Cardiac fibroblast (primary cell): ENCODE data around the gene DUXB.

ENCODE experiments used
- DNase-seq, 2 donors: peaks; one replicate each; pipeline versions ENCODE4 v3.0.0 to v3.0.0-alpha.2; 2010; ENCODE audit warnings: low read depth in 2 of 2
- H3K4me3 ChIP-seq, 2 donors: replicated peaks in 1 of 2; 1 replicate in 1 of 2; 2 replicates in 1 of 2; pipeline ENCODE4 v1.5.1; 2011; ENCODE audit warnings: low read depth in 2 of 2, low read length in 2 of 2, mild to moderate bottlenecking in 2 of 2, moderate library complexity in 1 of 2
- TF ChIP-seq, protein P1 (sequence below): IDR thresholded peaks from one replicate; pipeline ENCODE4 v1.5.1; 2011; ENCODE audit warnings: low read depth, mild to moderate bottlenecking, low read length, inconsistent platforms

Gene DUXB, protein sequence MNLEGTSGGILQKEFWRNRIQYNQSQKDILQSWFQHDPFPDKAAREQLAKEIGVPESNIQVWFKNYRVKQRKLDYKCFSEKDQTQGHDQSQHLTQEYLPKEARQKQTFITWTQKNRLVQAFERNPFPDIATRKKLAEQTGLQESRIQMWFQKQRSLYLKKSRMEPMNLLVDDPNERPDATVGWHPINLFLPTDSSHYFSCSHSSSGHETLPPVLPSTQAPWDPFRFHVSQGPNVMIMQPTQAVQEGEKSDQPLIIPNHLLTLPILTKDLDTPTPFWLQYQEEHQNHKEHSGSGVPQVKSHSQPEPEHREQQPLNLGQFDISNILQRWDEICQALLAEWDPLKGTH

DNA sequence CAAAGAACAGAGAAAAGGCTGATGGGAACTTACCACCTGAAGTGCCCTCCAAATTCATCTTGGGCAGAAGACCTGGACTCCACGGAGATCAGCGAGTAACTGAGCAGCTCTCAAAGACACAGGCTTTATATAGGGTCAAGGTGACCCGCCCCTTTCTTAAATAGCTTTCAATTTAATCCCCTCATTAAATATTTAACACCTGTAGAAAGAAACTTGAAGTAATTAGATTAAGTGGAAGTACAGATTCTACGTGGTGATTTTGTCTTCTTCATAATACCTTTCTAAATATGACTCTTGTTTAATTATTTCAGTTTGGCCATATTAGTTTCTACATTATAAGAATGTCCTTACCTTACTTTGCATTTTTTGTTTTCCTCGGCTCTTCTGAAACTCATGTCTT is at the start of gene DUXB:
DUXB (minus strand) TSS at position 101 of the 400 bp plus-strand sequence; CDS start at position 58, 43 bp downstream.
- DNase-seq: no peak
- TF ChIP-seq, protein P1, sequence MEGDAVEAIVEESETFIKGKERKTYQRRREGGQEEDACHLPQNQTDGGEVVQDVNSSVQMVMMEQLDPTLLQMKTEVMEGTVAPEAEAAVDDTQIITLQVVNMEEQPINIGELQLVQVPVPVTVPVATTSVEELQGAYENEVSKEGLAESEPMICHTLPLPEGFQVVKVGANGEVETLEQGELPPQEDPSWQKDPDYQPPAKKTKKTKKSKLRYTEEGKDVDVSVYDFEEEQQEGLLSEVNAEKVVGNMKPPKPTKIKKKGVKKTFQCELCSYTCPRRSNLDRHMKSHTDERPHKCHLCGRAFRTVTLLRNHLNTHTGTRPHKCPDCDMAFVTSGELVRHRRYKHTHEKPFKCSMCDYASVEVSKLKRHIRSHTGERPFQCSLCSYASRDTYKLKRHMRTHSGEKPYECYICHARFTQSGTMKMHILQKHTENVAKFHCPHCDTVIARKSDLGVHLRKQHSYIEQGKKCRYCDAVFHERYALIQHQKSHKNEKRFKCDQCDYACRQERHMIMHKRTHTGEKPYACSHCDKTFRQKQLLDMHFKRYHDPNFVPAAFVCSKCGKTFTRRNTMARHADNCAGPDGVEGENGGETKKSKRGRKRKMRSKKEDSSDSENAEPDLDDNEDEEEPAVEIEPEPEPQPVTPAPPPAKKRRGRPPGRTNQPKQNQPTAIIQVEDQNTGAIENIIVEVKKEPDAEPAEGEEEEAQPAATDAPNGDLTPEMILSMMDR: no peak
- H3K4me3 ChIP-seq: no peak within 1 kb of the TSS

DNA sequence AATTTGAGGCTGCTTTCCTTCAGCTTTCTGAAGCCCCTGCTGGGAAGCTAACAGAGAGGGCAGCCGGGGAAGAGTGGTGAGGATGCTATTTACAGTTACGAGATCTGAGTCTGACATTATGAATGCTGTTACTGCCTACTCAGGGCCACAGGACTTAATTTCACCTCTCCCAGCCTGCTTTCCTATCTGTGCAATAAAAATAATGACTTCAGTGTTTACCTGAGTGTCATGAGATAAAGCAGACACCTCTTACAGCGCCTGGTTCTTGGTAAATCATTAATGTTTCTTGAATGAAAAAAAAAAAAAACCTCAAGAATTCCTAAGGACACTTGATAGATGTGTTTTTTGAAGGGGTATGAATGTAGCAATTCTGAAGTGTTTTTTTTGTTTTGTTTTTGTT is 49.3 kb upstream of the DUXB start:
- DNase-seq: no peak
- TF ChIP-seq, protein P1: no peak

DNA sequence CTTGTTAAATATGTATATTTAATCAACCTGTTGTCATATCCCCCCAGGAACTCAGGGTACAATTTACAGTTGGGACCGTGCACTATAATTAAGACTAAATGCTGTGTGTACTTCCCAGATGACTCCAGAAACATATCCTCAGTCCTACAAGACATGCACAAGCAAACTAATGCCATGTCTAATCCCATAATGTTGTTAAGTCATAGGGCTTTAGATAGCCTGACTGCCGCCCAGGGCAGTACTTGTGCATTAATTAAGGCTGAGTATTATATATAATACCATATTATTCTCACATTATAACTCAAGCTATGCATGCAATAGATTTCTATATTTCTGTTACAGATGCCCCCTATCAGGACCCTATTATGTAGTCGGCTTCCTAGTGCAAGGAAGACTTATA is 45.1 kb upstream of the DUXB start:
- TF ChIP-seq, protein P1: no peak
- H3K4me3 ChIP-seq: no peak overlapping the region
- no peak for DNase-seq

More for the DNA sequence above, 49.3 kb upstream of the DUXB start:
- no peak overlapping the region for H3K4me3 ChIP-seq

DNA sequence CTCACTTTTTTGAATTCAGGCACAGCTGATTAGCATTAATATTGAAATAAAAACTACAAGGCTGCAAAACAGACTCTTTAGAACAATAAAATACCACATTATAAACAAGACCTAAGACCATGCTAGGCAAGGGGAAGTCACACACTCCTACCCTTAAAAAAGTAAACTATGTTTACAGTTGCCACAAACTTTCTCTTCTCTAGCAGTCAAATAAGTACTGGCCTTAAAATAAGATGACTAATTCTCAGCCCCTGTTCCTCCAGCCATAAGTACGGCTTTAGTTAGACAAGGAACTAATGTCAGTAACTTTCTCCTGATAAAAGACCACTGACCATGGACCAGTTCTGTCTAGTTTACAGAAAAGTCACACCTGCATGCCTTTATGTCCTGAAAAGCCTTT is 44.6 kb upstream of the DUXB start:
- no peak for DNase-seq
- TF ChIP-seq, protein P1: no peak
- H3K4me3 ChIP-seq: no peak overlapping the region

DNA sequence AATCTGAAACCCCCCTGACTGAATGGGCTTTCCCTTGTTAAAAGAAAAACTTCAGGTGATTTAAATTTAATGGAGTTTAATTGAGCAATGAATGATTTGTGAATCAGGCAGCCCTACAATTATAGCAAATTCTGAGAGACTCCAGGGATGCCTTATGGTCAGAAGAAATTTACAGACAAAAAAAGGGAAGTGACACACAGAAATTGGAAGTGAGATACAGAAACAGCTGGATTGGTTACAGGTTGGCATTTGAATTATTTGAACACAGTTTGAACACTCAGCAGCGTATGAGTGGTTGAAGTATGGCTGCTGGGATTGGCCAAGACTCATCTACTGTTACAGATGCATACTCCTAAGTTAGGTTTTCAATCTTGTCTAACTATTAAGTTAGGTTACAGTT is 44.0 kb upstream of the DUXB start:
- H3K4me3 ChIP-seq: no peak overlapping the region
- DNase-seq: no peak
- TF ChIP-seq, protein P1: no peak

DNA sequence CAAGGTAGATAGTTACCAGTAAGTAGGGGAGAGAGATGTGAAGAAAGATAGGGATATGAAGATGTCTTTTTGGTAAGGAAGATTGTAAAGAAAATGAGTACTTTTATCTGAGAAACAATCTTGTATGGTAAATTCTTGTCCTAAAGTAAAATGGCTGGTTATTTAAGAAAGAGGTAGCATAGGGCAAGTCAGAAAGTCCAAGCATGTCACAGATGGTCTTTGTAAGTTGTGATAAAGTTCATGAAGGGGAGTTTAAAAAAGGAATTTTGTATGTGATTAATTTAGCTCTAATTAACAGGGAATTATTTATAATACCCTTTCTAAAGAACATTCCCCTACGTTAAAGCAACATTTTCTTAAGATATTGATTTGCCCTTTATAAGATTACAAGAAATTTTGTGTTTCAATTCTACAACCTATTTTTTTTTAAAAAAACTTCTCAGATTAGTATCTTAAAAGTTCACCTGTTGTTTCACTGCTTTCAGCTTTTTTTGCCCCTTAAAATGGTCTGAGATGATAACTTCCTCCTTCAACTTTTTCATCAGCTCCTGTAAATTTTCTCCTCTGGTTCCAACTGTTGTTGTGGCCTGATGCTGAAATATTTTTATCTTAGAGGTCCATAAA is 41.3 kb upstream of the DUXB start:
- TF ChIP-seq, protein P1: no peak
- peak in 1 of 2 donors; percentile 8 for DNase-seq
- no peak overlapping the region for H3K4me3 ChIP-seq
